GM19239 (cell line): ENCODE measurements around the gene USP8.
"Not testable (repeated sequence)": the region's sequence is repeated elsewhere in the genome, so short reads cannot be mapped to it uniquely, and the experiment has no call there.

ENCODE experiments used
- DNase-seq: peaks from one replicate; pipeline ENCODE4 v3.0.0; 2011; ENCODE audit warnings: low spot score; ENCODE audit not compliant: insufficient read length
- FAIRE-seq: peaks from 2 replicates; lab custom pipeline; 2011; peaks lifted over from hg19 to GRCh38; lab: Jason Lieb, UNC

USP8 gene

GRCh38 chr15:50424066-50424890 is at the start of gene USP8:
USP8 (plus strand) TSS chr15:50424405; CDS start chr15:50439074, 14,669 bp downstream.
- FAIRE-seq (peak; percentile 88), DNase-seq (peak; percentile 79)

GRCh38 chr15:50377867-50378751 is 46.1 kb upstream of the USP8 start:
- peak; percentile 68 for DNase-seq
- FAIRE-seq, result peak; percentile 99

GRCh38 chr15:50378776-50379175 is 45.4 kb upstream of the USP8 start:
- DNase-seq, result no peak
- no peak for FAIRE-seq

- FAIRE-seq, DNase-seq: not testable (repeated sequence)
Measured at GRCh38 chr15:50379413-50379812, 44.8 kb upstream of the USP8 start.

GRCh38 chr15:50380089-50380488 is 44.1 kb upstream of the USP8 start:
- no peak for DNase-seq

GRCh38 chr15:50381438-50381837 is 42.8 kb upstream of the USP8 start:
- FAIRE-seq (no peak), DNase-seq (no peak)

More at GRCh38 chr15:50380089-50380488, 44.1 kb upstream of the USP8 start:
- no peak for FAIRE-seq

GRCh38 chr15:50382408-50382807 is 41.8 kb upstream of the USP8 start:
- not testable (repeated sequence) for DNase-seq, FAIRE-seq

GRCh38 chr15:50390554-50391264 is 33.5 kb upstream of the USP8 start:
- DNase-seq, result peak; percentile 3
- FAIRE-seq, result no peak

GRCh38 chr15:50391561-50391960 is 32.6 kb upstream of the USP8 start:
- FAIRE-seq, DNase-seq: not testable (repeated sequence)

GRCh38 chr15:50411870-50412269 is 12.3 kb upstream of the USP8 start:
- FAIRE-seq (no peak), DNase-seq (no peak)

- FAIRE-seq (no peak), DNase-seq (no peak)
Measured at GRCh38 chr15:50414624-50415023, 9.6 kb upstream of the USP8 start.

- DNase-seq (no peak), FAIRE-seq (no peak)
Measured at GRCh38 chr15:50415752-50416404, 8.3 kb upstream of the USP8 start.

- FAIRE-seq (no peak), DNase-seq (no peak)
Measured at GRCh38 chr15:50416890-50417289, 7.3 kb upstream of the USP8 start.

- FAIRE-seq, result no peak
- DNase-seq, result no peak
Measured at GRCh38 chr15:50418041-50418583, 6.1 kb upstream of the USP8 start.

- DNase-seq (no peak), FAIRE-seq (no peak)
Measured at GRCh38 chr15:50425219-50425618, 1.0 kb downstream of the USP8 start.

GRCh38 chr15:50425678-50426246 is 1.6 kb downstream of the USP8 start:
- DNase-seq, FAIRE-seq: not testable (repeated sequence)

- DNase-seq (no peak), FAIRE-seq (no peak)
Measured at GRCh38 chr15:50426428-50426827, 2.2 kb downstream of the USP8 start.

- FAIRE-seq, result no peak
Measured at GRCh38 chr15:50431204-50431603, 7.0 kb downstream of the USP8 start.

GRCh38 chr15:50432230-50432629 is 8.0 kb downstream of the USP8 start:
- DNase-seq (no peak), FAIRE-seq (no peak)

More at GRCh38 chr15:50431204-50431603, 7.0 kb downstream of the USP8 start:
- DNase-seq, result no peak
